Measurements from ENCODE around the gene MROH2A. TPM values are rescaled to one million over a fixed set of nuclear protein-coding genes. Genes with fewer than 3 reads are reported as not detected.
"Not testable (repeated sequence)": the region's sequence is repeated elsewhere in the genome, so short reads cannot be mapped to it uniquely, and the experiment has no call there.

MROH2A gene
- total RNA-seq, 1 experiment from 2014 or later, result not detected

DNA sequence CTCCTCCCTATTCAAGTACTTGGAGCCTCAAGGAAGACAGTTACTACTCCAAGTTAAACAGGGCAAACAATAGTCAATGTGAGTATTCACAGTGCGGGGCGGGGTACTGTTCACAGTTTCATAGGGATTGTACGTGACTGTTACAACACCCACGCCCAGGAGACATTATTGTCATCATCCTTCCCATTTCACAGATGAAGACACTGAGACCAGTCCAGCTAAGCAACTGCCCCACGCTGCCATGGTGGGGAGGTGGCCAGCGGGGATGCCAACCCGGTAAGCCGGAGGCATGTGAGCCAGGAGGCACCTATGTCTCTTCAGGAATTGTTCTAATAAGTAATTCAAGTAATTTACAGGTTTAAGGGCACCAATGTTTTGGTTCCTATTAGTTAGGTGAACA, 75.2 kb downstream of the MROH2A start:
- no peak for DNase-seq (ENCODE audit: low read depth)

DNA sequence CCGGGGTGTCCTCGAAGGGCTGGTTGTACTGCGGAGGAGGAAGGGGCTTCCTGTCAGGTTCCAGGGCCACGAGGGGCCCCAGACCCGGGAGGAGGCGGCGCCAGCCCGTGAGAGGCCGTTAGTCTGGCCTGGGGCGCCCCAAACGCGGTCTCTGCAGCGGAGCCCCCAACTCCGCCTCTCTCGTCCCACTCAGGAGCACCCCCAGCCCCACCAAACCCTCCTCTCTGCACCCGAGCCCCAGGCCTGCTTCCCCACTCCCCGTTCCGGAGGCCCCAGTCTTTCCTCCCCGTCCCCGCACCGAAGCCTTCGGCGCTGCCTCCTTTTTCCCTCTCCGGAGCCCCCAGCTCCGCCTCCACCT, 75.7 kb downstream of the MROH2A start:
- DNase-seq (ENCODE audit: low read depth), result no peak

DNA sequence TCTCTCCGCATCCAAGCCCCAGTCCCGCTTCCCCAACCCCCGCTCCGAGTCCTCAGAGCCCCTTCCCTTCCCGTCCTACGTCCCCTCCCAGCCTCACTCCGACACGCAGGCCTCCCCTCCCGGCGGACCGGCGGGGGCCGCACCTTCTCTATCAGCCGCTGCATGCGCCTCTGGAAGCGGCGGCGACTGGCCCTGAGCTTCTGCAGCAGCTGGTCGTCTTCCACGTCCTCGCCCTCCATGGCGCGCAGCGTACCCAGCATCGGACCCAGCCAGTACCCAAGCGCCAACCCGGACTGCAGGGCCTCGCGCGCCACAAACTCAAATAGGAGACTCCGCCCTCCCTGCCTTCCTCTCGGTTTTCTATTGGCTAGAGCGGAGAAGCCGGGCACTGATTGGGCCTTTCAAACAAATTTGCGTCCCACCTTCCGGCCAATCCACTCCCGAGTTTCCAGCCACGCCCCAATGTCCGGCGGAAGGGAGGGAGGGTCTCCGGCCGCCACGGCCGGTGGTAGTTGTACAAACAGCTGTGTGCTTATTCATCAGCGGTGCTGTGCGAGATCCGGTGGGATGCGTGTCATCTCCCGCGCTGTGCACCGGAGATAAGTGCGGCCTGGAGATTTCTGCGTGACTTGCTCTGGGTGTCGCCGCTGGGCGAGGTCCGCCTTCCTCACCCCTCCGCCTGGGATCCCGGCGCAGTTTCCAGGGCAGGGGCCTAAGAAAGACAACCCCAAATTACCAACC, 76.3 kb downstream of the MROH2A start, which contains the start of gene HJURP:
Gene HJURP (minus strand): TSS at position 295 of the 741 bp plus-strand sequence. CDS start 35 bp downstream, at position 260.
- DNase-seq (ENCODE audit: low read depth), result peak; percentile 99

DNA sequence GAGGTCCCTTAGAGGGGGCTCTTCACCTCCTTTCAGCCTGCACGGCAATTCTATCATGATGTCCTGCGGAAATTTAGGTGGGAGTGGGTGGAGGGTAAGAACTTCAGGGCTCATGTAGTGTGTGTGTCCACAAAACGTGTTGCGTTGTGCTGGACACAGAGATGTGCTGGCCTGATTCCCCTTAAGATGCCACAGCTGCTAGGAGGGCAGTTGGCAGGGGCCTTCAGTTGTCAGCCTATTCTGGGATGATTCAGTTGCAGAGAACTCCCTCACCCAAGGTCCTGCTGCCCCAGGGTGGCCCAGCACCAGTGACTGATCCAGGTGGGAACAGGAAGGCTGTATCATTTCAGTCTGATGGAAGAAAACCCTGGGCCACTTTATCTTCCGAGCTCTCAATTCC, 77.2 kb downstream of the MROH2A start:
- DNase-seq (ENCODE audit: low read depth), result no peak

DNA sequence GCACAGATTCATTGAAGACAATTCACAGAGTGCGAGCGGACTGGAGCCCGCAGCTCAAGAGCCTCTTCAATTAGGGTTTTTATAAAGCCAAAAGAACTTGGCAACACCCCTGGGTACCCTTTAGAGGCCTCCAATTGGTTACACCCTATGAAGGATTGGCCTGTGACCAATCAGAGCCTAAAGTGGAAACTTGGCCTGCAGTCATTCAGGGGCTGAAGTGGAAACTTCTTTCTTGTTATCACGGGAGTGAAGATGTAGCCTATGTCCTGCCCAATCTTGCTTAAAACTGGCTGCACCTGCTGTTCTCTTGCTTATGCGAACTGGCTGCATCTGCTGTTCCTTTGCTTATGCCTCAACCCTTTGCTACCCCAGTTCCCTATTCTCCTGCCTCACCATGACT, 78.1 kb downstream of the MROH2A start:
- no peak for DNase-seq (ENCODE audit: low read depth)

DNA sequence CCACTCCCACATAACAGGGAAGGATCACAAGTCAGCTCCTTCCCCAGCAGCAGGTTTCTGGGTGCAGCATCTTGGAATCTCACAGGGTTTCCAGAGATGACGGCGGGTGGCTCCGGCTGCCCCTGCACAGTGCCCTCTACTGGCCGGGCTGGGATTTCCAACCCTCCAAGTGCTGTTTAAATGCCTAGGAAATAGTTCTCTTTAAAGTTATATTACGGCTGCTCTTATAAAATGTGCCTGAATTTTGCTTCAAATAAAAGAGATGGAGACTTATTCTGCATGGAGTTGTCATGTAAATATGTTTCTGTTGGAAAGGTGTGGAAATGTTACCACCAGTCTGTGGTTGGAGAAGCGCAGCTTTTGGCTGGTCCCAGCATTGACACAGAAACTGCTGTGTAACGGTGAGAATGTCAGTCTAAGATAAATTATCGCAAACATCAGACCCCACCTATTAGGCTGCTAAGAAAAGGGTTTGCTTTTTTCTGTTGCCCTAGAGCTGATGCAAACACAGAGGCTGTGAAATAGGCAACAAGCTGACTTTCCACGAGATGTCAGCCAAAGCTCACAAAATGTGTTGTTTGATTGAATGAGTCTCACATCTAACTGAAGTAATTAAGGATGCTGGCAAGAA, 79.5 kb downstream of the MROH2A start:
- peak; percentile 44 for DNase-seq (ENCODE audit: low read depth)

DNA sequence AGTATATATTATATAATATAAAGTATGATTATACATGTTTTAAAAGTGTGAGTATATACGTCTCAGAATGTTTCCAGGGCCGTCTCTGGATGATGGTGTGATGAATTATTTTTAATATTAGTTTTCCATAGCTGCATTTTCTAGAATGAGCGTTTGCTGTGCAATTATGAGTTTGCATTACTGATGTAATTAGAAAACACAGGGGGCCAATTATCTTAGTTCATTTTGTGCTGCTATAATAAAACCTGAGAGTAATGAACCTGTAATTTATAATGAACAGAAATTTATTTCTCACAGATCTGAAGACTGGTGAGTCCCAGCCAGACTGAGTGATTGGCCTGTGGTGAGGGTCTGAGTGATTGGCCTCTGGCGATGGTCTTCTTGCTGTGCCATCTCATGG, 80.2 kb downstream of the MROH2A start:
- no peak for DNase-seq (ENCODE audit: low read depth)

DNA sequence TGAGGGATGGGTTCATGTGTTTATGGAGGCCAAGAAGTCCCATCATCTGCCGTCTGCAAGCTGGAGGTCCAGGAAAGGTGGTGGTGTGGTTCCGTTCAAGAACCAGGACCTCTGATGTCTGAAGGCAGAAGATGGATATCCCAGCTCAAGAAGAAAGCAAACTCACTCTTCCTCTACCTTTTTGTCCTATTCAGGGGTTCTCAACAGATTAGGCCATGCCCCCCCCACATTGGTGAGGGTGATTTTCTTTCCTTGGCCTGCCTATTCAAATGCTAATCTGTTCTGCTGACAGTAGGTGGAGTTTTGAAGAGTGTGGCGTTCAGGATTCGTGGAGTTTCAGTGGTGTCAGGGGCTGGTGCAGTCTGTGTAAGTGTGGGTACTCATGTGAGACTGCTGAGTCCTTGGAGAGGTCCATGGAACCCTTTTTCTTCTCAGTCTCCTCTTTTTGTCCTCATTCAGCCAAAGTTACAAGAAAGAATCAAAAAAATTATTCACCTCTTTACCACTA, 84.2 kb downstream of the MROH2A start:
- no peak for DNase-seq (ENCODE audit: low read depth)

DNA sequence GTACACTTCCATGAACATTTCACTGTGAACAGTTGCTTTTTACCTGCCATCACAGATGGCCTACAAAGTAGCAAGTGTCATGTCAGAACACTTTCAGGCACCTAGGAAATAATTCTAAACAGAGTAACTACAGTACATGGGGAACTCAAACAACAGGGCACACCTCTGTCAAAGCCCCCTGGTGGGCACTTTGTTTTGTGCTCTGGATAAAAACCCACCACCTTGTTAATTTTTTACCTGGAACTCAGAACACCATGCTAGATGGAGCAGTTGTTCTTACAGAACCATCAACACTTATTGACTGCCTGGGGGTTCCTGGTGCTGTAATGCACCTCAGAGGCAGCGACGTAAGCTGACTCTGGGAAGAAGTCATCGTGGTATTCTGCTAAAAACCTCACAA, 87.7 kb downstream of the MROH2A start:
- DNase-seq (ENCODE audit: low read depth), result no peak

DNA sequence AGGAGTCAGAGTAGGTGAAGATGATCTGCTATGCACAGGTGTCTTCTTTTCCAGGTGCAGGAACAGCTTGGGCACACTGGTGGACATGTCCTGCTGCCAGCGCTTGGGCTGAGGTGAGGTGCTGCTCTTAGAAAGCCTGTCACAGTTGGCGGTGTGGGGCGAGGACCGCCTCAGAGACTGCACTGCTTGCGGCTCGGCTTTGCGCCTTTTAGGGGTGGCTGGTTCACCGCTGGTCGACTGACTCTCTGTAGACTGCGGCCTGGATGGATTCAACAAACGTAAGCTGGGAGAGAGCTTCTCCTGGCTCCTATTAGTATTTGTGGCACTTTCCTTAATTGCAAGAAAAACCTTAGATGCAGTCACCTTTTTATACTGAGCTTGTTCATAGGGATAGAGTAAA, 88.3 kb downstream of the MROH2A start:
- DNase-seq (ENCODE audit: low read depth), result no peak

DNA sequence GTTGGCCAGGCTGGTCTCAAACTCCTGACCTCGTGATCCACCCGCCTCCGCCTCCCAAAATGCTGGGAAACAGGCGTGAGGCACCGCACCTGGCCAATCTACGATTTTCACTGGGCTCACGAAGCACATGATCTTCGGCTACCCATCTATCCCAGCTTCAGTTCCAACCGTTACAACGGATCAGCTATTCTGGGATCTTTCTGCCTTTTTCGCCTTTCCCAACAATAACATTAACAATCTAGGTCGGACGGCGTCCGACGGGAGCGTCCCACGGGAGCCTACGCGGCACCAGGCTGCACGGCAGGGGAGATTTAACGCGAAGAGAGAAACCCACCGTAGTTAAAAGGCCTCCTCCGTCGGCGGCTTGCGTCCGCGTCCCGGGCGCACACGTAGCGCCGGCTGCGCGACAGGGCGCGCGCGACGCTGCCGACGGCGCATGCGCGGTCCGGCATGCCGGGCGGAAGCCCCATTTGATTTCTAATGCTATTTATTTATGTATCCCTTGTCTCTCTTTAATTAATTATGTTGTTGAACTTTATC, 89.9 kb downstream of the MROH2A start, which contains the start of gene MSL3B:
Gene MSL3B (minus strand): TSS at position 394 of the 540 bp plus-strand sequence.
- peak; percentile 38 for DNase-seq (ENCODE audit: low read depth)

DNA sequence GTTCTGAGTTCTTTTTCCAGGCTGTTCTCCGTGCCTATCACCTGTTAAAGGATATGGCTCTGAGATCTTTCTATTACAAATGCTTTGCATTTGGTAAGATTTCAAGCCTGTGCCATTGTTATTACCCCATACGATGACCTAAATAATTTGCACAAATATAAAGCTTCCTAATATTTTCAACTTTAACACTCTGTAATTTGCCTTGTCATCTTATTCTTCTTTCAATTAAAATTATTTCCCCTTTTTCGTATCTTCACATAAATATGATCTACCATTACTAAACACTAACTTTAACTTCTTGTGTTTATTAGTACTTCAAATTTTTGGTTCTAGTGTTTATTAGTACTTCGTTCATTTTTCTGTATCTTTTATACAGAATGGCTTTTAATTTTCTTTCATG, 93.3 kb downstream of the MROH2A start:
- no peak for DNase-seq (ENCODE audit: low read depth)

DNA sequence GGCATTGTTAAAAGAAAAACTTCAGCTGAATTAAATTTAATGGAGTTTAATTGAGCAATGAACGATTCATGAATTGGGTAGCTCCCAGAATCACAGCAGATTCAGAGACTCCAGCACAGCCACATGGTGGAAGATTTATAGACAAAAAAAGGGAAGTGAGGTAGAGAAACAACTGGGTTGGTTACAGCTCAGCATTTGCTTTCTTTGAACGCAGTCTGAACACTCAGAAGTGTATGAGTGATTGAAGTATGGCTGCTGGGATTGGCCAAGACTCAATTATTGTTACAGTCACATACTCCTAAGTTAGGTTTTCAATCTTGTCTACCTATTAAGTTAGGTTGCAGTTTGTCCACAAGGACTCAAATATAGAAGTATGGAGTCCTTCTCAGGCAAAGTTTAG, 94.0 kb downstream of the MROH2A start:
- not testable (repeated sequence) for DNase-seq (ENCODE audit: low read depth)

DNA sequence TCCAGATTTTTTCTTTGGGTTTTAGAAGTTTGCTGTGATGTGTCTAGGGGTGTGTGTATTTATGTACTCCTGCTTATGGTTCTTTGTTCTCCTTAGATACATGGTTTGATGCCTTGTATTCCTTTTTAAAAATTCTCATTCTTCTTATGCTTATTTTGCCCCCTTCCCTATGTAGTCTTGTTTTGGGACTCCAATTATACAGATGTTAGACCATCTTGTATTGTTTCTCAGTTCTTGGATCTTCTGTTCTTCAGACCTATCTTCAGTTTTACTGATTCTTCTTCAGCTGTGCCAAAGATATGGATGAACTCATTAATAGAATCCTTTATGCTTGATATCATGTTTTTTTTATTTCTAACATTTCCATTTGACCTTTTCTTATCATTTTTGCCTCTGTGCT, 104.2 kb downstream of the MROH2A start:
- DNase-seq (ENCODE audit: low read depth), result no peak

Other genes with a start within 250 kb of the MROH2A start
- gene USP40, start 211.5 kb upstream of the MROH2A start, total RNA-seq (2014; rRNA removed; shearing (Covaris generic)), result 27.8 and 28.0 TPM in 2 replicates
- gene UGT1A8, start 160.7 kb upstream of the MROH2A start, total RNA-seq (2014; rRNA removed; shearing (Covaris generic)), result not detected in 2 replicates
- not detected in 2 replicates for gene UGT1A10, start 141.9 kb upstream of the MROH2A start, total RNA-seq (2014; rRNA removed; shearing (Covaris generic))
- gene UGT1A9, start 106.4 kb upstream of the MROH2A start, total RNA-seq (2014; rRNA removed; shearing (Covaris generic)), result not detected in 2 replicates
- gene UGT1A7, start 96.4 kb upstream of the MROH2A start, total RNA-seq (2014; rRNA removed; shearing (Covaris generic)), result not detected in 2 replicates
- gene UGT1A6, start 85.4 kb upstream of the MROH2A start, total RNA-seq (2014; rRNA removed; shearing (Covaris generic)), result not detected in 2 replicates
- not detected in 2 replicates for gene UGT1A5, start 65.4 kb upstream of the MROH2A start, total RNA-seq (2014; rRNA removed; shearing (Covaris generic))
- not detected in 2 replicates for gene UGT1A4, start 59.6 kb upstream of the MROH2A start, total RNA-seq (2014; rRNA removed; shearing (Covaris generic))
- gene UGT1A3, start 49.3 kb upstream of the MROH2A start, total RNA-seq (2014; rRNA removed; shearing (Covaris generic)), result not detected in 2 replicates
- gene UGT1A1, start 18.1 kb upstream of the MROH2A start, total RNA-seq (2014; rRNA removed; shearing (Covaris generic)), result not detected in 2 replicates
- 89.0 and 101 TPM in 2 replicates for gene HJURP, start 76.2 kb downstream of the MROH2A start, total RNA-seq (2014; rRNA removed; shearing (Covaris generic))
- 0.07 and 1.3 TPM in 2 replicates for gene TRPM8, start 139.0 kb downstream of the MROH2A start, total RNA-seq (2014; rRNA removed; shearing (Covaris generic))